Stimulated activated CD4-positive, alpha-beta T cell treated with anti-CD3 and anti-CD28 coated beads, TNF-alpha, amount 100 ng/mL, for 48 hours (primary cell): ENCODE data around the gene ISOC2.
"Not testable (repeated sequence)": the region's sequence is repeated elsewhere in the genome, so short reads cannot be mapped to it uniquely, and the experiment has no call there.

ENCODE experiments used
- DNase-seq, 3 donors: peaks; one replicate each; pipeline ENCODE4 v3.0.0-alpha.2; 2020; ENCODE audit warnings: low read depth in 3 of 3

The ISOC2 gene

GRCh38 chr19:55459950-55460657 lies 1.3 kb downstream of the ISOC2 start:
- DNase-seq = no peak

GRCh38 chr19:55459551-55459949 lies 1.9 kb downstream of the ISOC2 start:
- DNase-seq = no peak

- DNase-seq = no peak
Measured at GRCh38 chr19:55457683-55458457, 3.6 kb downstream of the ISOC2 start.

- no peak for DNase-seq
Measured at GRCh38 chr19:55456347-55456746, 5.1 kb downstream of the ISOC2 start.

GRCh38 chr19:55455576-55456235 lies 5.7 kb downstream of the ISOC2 start:
- no peak for DNase-seq

GRCh38 chr19:55454787-55455243 lies 6.6 kb downstream of the ISOC2 start:
- no peak for DNase-seq

GRCh38 chr19:55453511-55454260 lies 7.8 kb downstream of the ISOC2 start:
- DNase-seq = no peak

GRCh38 chr19:55452749-55453346 lies 8.6 kb downstream of the ISOC2 start:
- DNase-seq = peak in 1 of 3 donors; percentile 37

- no peak for DNase-seq
Measured at GRCh38 chr19:55451965-55452748, 9.3 kb downstream of the ISOC2 start.

- no peak for DNase-seq
Measured at GRCh38 chr19:55451163-55451964, 10.1 kb downstream of the ISOC2 start.

GRCh38 chr19:55449469-55449868 lies 12.0 kb downstream of the ISOC2 start:
- no peak for DNase-seq

GRCh38 chr19:55448175-55448490 lies 13.3 kb downstream of the ISOC2 start:
- DNase-seq = not testable (repeated sequence)

GRCh38 chr19:55447421-55448174 lies 13.8 kb downstream of the ISOC2 start:
- DNase-seq = no peak

GRCh38 chr19:55446060-55446459 lies 15.4 kb downstream of the ISOC2 start:
- DNase-seq = no peak

- no peak for DNase-seq
Measured at GRCh38 chr19:55444646-55445045, 16.8 kb downstream of the ISOC2 start.

- no peak for DNase-seq
Measured at GRCh38 chr19:55443824-55444480, 17.5 kb downstream of the ISOC2 start.

GRCh38 chr19:55443045-55443823 lies 18.2 kb downstream of the ISOC2 start, which contains the start of gene SHISA7:
SHISA7 (minus strand) TSS chr19:55443300; CDS start chr19:55442863, 437 bp downstream.
- no peak for DNase-seq
